Mesendoderm (in vitro differentiated cells): ENCODE data around the gene TXNDC16.

ENCODE experiments used
- DNase-seq: peaks from one replicate; pipeline ENCODE4 v3.0.0; 2013
- H2AK5ac ChIP-seq: 2 replicates; pipeline ENCODE4 v1.6.1; 2013; ENCODE audit warnings: low read length, inconsistent platforms
- H2BK120ac ChIP-seq: 2 replicates; pipeline ENCODE4 v1.6.1; 2013; ENCODE audit warnings: low read depth, mild to moderate bottlenecking, low read length, moderate library complexity, mixed read lengths
- H2BK15ac ChIP-seq: replicated peaks from 2 replicates; pipeline ENCODE4 v1.6.1; 2013; ENCODE audit warnings: low read depth, mild to moderate bottlenecking, moderate library complexity
- H2BK5ac ChIP-seq: 2 replicates; pipeline ENCODE4 v1.6.1; 2013; ENCODE audit warnings: low read length, inconsistent platforms
- H3K18ac ChIP-seq: 2 replicates; pipeline ENCODE4 v1.6.1; 2013; ENCODE audit warnings: mild to moderate bottlenecking, low read length, mixed read lengths
- H3K23ac ChIP-seq: one replicate; pipeline ENCODE4 v1.6.1; 2013; ENCODE audit warnings: low read length
- H3K27ac ChIP-seq: 2 replicates; pipeline ENCODE4 v1.5.1; 2013; ENCODE audit warnings: low read depth, mild to moderate bottlenecking, inconsistent platforms, low read length, moderate library complexity
- H3K27me3 ChIP-seq: 2 replicates; pipeline ENCODE4 v1.6.1; 2013; ENCODE audit warnings: low read length, control low read depth, mild to moderate bottlenecking, inconsistent platforms; ENCODE audit not compliant: insufficient read depth, poor library complexity
- H3K36me3 ChIP-seq: 2 replicates; pipeline ENCODE4 v1.6.1; 2013; ENCODE audit warnings: low read length, inconsistent platforms; ENCODE audit not compliant: control insufficient read depth, insufficient read depth
- H3K4ac ChIP-seq: one replicate; pipeline ENCODE4 v1.6.1; 2013; ENCODE audit warnings: low read depth, mild to moderate bottlenecking, low read length, moderate library complexity
- H3K4me1 ChIP-seq: 2 replicates; pipeline ENCODE4 v1.6.1; 2013; ENCODE audit warnings: low read depth, low read length, inconsistent platforms; ENCODE audit not compliant: control insufficient read depth
- H3K4me2 ChIP-seq: 2 replicates; pipeline ENCODE4 v1.6.1; 2013; ENCODE audit warnings: low read length
- H3K4me3 ChIP-seq: 2 replicates; pipeline ENCODE4 v1.5.1; 2013; ENCODE audit warnings: mild to moderate bottlenecking, low read length
- H3K56ac ChIP-seq: one replicate; pipeline ENCODE4 v1.6.1; 2013; ENCODE audit warnings: low read length
- H3K79me1 ChIP-seq: 2 replicates; pipeline ENCODE4 v1.6.1; 2013; ENCODE audit warnings: low read length, inconsistent platforms
- H3K79me2 ChIP-seq: 2 replicates; pipeline ENCODE4 v1.6.1; 2013; ENCODE audit warnings: mild to moderate bottlenecking, low read length; ENCODE audit not compliant: control insufficient read depth, insufficient read depth
- H3K9ac ChIP-seq: 2 replicates; pipeline ENCODE4 v1.6.1; 2013; ENCODE audit warnings: low read length, inconsistent platforms
- H4K5ac ChIP-seq: one replicate; pipeline ENCODE4 v1.6.1; 2013; ENCODE audit warnings: low read length
- H4K8ac ChIP-seq: one replicate; pipeline ENCODE4 v1.6.1; 2013; ENCODE audit warnings: low read depth, mild to moderate bottlenecking, control low read depth, low read length, moderate library complexity
- WGBS: extraction: QIAGEN DNeasy Blood & Tissue Kit; methylation state at CpG from one replicate; pipeline ENCODE4 v1.1.7; 2013; ENCODE audit warnings: low lambda C conversion rate, missing lambda C conversion rate; ENCODE audit not compliant: insufficient coverage; ENCODE audit errors: extremely low coverage; 5-methylcytosine and 5-hydroxymethylcytosine counted together

TXNDC16 gene

DNA sequence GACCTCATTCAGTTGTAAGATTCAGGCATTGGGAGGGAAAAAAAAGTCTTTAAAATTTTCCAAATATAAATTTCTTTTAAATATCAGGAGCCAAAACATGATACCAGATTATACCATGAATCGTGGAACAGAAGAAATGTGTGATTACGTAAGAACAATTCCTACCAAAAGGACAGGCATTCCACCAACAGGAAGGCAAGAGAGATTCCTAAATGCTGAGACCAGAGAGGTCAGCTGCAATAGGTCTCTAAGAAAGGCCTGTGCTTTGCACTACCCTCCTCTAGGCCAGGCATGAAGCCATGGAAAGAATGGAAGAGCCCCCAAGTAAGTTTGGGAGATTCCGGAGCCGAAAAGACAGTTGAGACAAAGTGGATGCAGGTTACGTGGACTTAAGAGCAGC lies 154.5 kb downstream of the TXNDC16 start:
- H3K4me3 ChIP-seq, result no peak overlapping the region
- no peak overlapping the region for H4K5ac ChIP-seq
- H2BK5ac ChIP-seq, result no peak overlapping the region
- no peaks in the 10 kb centered on the region for H3K4me1 ChIP-seq
- WGBS, result no CpG with 5 or more reads among the region's 5 CpGs
- H4K8ac ChIP-seq, result no peak overlapping the region
- no peak overlapping the region for H2BK15ac ChIP-seq
- H2BK120ac ChIP-seq, result no peak overlapping the region
- no peaks in the 10 kb centered on the region for H3K79me1 ChIP-seq
- no peak overlapping the region for H3K4ac ChIP-seq
- H3K27ac ChIP-seq, result no peak overlapping the region
- H2AK5ac ChIP-seq, result no peak overlapping the region
- no peak for DNase-seq
- no peaks in the 10 kb centered on the region for H3K36me3 ChIP-seq
- H3K27me3 ChIP-seq, result no peaks in the 10 kb centered on the region
- no peak overlapping the region for H3K4me2 ChIP-seq
- no peak overlapping the region for H3K18ac ChIP-seq
- H3K56ac ChIP-seq, result no peak overlapping the region
- no peak overlapping the region for H3K23ac ChIP-seq
- H3K9ac ChIP-seq, result no peak overlapping the region
- no peaks in the 10 kb centered on the region for H3K79me2 ChIP-seq

DNA sequence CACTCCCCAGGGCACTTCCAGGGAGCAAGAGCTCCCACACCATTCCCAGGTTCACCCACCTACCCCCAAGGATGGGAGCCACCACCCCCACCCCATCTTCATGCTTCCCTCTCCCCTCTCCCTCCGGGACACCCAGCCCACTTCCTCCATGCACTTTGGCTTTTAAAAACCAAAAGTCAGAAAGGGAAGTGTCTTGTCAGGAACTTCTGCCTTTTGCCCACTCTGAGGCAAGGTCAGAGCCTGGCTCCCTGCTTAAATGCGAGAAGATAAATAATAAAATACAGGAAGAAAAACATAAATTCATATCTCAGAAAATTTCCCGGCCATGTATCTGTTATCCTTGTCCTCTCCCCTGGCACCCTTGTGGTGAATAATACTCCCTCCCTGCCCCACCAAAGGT lies 156.6 kb downstream of the TXNDC16 start:
- Histone ChIP-seq H3K4me3 (no peak overlapping the region), H3K79me2 (no peaks in the 10 kb centered on the region), H3K23ac (no peak overlapping the region), H3K4ac (no peak overlapping the region), H2BK15ac (no peak overlapping the region), H3K36me3 (no peaks in the 10 kb centered on the region), H3K79me1 (no peaks in the 10 kb centered on the region), H3K27me3 (no peaks in the 10 kb centered on the region), H3K56ac (no peak overlapping the region), H3K18ac (no peak overlapping the region), H3K4me1 (no peaks in the 10 kb centered on the region), H3K27ac (no peak overlapping the region), H3K4me2 (no peak overlapping the region), H3K9ac (no peak overlapping the region), H2BK120ac (no peak overlapping the region), H2AK5ac (no peak overlapping the region), H2BK5ac (no peak overlapping the region), H4K5ac (no peak overlapping the region), H4K8ac (no peak overlapping the region)
- no CpG with 5 or more reads among the region's 3 CpGs for WGBS
- no peak for DNase-seq

DNA sequence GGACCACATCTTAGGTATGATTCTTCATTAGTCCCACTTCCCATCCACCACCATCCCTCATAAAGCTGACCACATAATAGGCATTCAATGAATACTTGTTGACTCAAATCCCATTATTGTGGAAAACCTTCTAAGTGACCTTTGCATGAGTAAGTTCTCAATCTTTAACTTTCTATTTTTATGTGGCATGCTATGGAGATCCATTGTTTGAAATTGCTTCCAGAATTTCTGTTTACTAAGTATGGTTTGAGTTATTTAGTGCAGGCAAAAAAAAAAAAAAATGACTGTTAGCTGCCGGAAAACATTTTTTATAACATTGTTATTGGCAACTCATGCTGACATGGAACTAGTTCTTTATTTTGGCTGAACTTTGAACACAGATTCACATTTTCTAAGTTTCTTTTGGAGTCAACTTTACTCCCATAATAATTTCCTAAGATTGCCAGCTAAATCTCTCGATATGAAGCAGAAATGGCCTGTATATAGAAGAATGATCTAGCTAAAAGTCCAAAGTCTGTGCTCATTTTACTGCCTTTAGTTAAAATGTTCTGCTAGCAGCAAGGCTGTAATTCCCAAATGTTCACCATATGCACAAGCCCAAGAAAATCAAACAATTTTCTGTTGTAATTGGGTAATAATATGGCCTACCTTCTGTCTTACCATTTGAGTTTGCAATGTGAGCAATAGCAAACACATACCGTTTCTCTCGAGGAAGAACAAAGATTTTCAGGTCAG lies 160.3 kb downstream of the TXNDC16 start:
- no peak overlapping the region for H3K4me2 ChIP-seq
- no peak overlapping the region for H2AK5ac ChIP-seq
- no peak for DNase-seq
- no peak overlapping the region for H4K5ac ChIP-seq
- H4K8ac ChIP-seq, result no peak overlapping the region
- H3K18ac ChIP-seq, result no peak overlapping the region
- H3K79me1 ChIP-seq, result no peaks in the 10 kb centered on the region
- no peak overlapping the region for H3K9ac ChIP-seq
- H2BK5ac ChIP-seq, result no peak overlapping the region
- H3K4me3 ChIP-seq, result no peak overlapping the region
- no CpG with 5 or more reads among the region's 4 CpGs for WGBS
- no peak overlapping the region for H3K23ac ChIP-seq
- H3K4me1 ChIP-seq, result no peaks in the 10 kb centered on the region
- no peak overlapping the region for H3K4ac ChIP-seq
- H3K27ac ChIP-seq, result no peak overlapping the region
- H2BK120ac ChIP-seq, result no peak overlapping the region
- no peak overlapping the region for H3K56ac ChIP-seq
- no peaks in the 10 kb centered on the region for H3K79me2 ChIP-seq
- no peaks in the 10 kb centered on the region for H3K36me3 ChIP-seq
- H2BK15ac ChIP-seq, result no peak overlapping the region
- H3K27me3 ChIP-seq, result no peaks in the 10 kb centered on the region
